ENCODE data around the gene SMARCAL1. TPM values are rescaled to one million over a fixed set of nuclear protein-coding genes. Genes with fewer than 3 reads are reported as not detected.

The SMARCAL1 gene
- total RNA-seq = 28.0 and 29.1 TPM in 2 replicates

- H3K9me3 Mint-ChIP-seq = no peaks in the 10 kb centered on the region
- intact Hi-C loops (cut with micrococcal nuclease) = loop anchor here (1.0 to 10.0 kb wide), 13 partner anchors 40 to 1603 kb away; partner anchors contain the start of genes ATIC, BARD1, MARCHF4 and MREG
- peak; percentile 97 for DNase-seq (ENCODE audit: low spot score)
- peak within 1 kb of the TSS; percentile 89 for H3K27ac Mint-ChIP-seq
- peak within 1 kb of the TSS; percentile 99 for H3K4me3 Mint-ChIP-seq
- no peaks in the 10 kb centered on the region for H3K27me3 Mint-ChIP-seq (ENCODE audit: insufficient read depth)
- H3K36me3 Mint-ChIP-seq (ENCODE audit: low read depth) = peaks cover 20% of the 10 kb centered on the region
- peaks cover 19% of the 10 kb centered on the region for H3K4me1 Mint-ChIP-seq (ENCODE audit: low read depth)
Measured at GRCh38 chr2:216412022-216412999, at the start of gene SMARCAL1. SMARCAL1 (plus strand) TSS chr2:216412484; CDS start chr2:216414705, 2,221 bp downstream.

GRCh38 chr2:216362730-216363129, 49.6 kb upstream of the SMARCAL1 start:
- H3K27me3 Mint-ChIP-seq (ENCODE audit: insufficient read depth) = peaks cover 27% of the 10 kb centered on the region

GRCh38 chr2:216363221-216363620, 49.1 kb upstream of the SMARCAL1 start:
- Mint-ChIP-seq H3K27me3 (ENCODE audit: insufficient read depth) (peaks cover 25% of the 10 kb centered on the region), H3K4me3 (no peak overlapping the region), H3K9me3 (no peaks in the 10 kb centered on the region)

More at GRCh38 chr2:216362730-216363129, 49.6 kb upstream of the SMARCAL1 start:
- Mint-ChIP-seq H3K27ac (no peak overlapping the region), H3K4me3 (no peak overlapping the region), H3K36me3 (ENCODE audit: low read depth) (no peaks in the 10 kb centered on the region), H3K9me3 (no peaks in the 10 kb centered on the region), H3K4me1 (ENCODE audit: low read depth) (no peaks in the 10 kb centered on the region)
- intact Hi-C loops (cut with micrococcal nuclease) = no loop called here
- no peak for DNase-seq (ENCODE audit: low spot score)

GRCh38 chr2:216365518-216365917, 46.8 kb upstream of the SMARCAL1 start:
- Mint-ChIP-seq H3K27me3 (ENCODE audit: insufficient read depth) (peaks cover 24% of the 10 kb centered on the region), H3K4me1 (ENCODE audit: low read depth) (no peaks in the 10 kb centered on the region), H3K27ac (no peak overlapping the region), H3K4me3 (no peak overlapping the region), H3K9me3 (no peaks in the 10 kb centered on the region), H3K36me3 (ENCODE audit: low read depth) (no peaks in the 10 kb centered on the region)
- intact Hi-C loops (cut with micrococcal nuclease) = no loop called here
- no peak for DNase-seq (ENCODE audit: low spot score)

More at GRCh38 chr2:216363221-216363620, 49.1 kb upstream of the SMARCAL1 start:
- no peak for DNase-seq (ENCODE audit: low spot score)
- intact Hi-C loops (cut with micrococcal nuclease) = no loop called here
- H3K4me1 Mint-ChIP-seq (ENCODE audit: low read depth) = no peaks in the 10 kb centered on the region
- H3K27ac Mint-ChIP-seq = no peak overlapping the region
- no peaks in the 10 kb centered on the region for H3K36me3 Mint-ChIP-seq (ENCODE audit: low read depth)

- Mint-ChIP-seq H3K4me3 (no peak overlapping the region), H3K9me3 (no peaks in the 10 kb centered on the region), H3K27me3 (ENCODE audit: insufficient read depth) (peaks cover 28% of the 10 kb centered on the region), H3K36me3 (ENCODE audit: low read depth) (no peaks in the 10 kb centered on the region), H3K4me1 (ENCODE audit: low read depth) (no peaks in the 10 kb centered on the region), H3K27ac (no peak overlapping the region)
- intact Hi-C loops (cut with micrococcal nuclease) = no loop called here
- DNase-seq (ENCODE audit: low spot score) = no peak
Measured at GRCh38 chr2:216366777-216367471, 45.4 kb upstream of the SMARCAL1 start.

GRCh38 chr2:216369821-216370220, 42.5 kb upstream of the SMARCAL1 start:
- H3K36me3 Mint-ChIP-seq (ENCODE audit: low read depth) = no peaks in the 10 kb centered on the region
- intact Hi-C loops (cut with micrococcal nuclease) = no loop called here
- H3K27me3 Mint-ChIP-seq (ENCODE audit: insufficient read depth) = peaks cover 48% of the 10 kb centered on the region
- no peak for DNase-seq (ENCODE audit: low spot score)
- H3K27ac Mint-ChIP-seq = peak overlapping the region; percentile 8
- H3K9me3 Mint-ChIP-seq = no peaks in the 10 kb centered on the region
- no peaks in the 10 kb centered on the region for H3K4me1 Mint-ChIP-seq (ENCODE audit: low read depth)
- H3K4me3 Mint-ChIP-seq = no peak overlapping the region

GRCh38 chr2:216370961-216371712, 41.1 kb upstream of the SMARCAL1 start:
- Mint-ChIP-seq H3K36me3 (ENCODE audit: low read depth) (no peaks in the 10 kb centered on the region), H3K4me3 (no peak overlapping the region), H3K4me1 (ENCODE audit: low read depth) (no peaks in the 10 kb centered on the region), H3K27me3 (ENCODE audit: insufficient read depth) (peaks cover 44% of the 10 kb centered on the region), H3K9me3 (no peaks in the 10 kb centered on the region), H3K27ac (no peak overlapping the region)
- DNase-seq (ENCODE audit: low spot score) = no peak
- intact Hi-C loops (cut with micrococcal nuclease) = no loop called here

GRCh38 chr2:216371721-216372702, 40.3 kb upstream of the SMARCAL1 start, which contains the start of gene MARCHF4:
MARCHF4 (minus strand) TSS chr2:216372483; CDS start chr2:216370260, 2,223 bp downstream.
- Mint-ChIP-seq H3K9me3 (no peaks in the 10 kb centered on the region), H3K36me3 (ENCODE audit: low read depth) (no peaks in the 10 kb centered on the region), H3K27ac (no peak within 1 kb of the TSS), H3K4me1 (ENCODE audit: low read depth) (no peaks in the 10 kb centered on the region), H3K27me3 (ENCODE audit: insufficient read depth) (peaks cover 46% of the 10 kb centered on the region), H3K4me3 (no peak within 1 kb of the TSS)
- intact Hi-C loops (cut with micrococcal nuclease) = loop anchor here (1.0 kb wide), 1 partner anchor 40 kb away; the partner anchor contains the start of gene SMARCAL1
- DNase-seq (ENCODE audit: low spot score) = peak; percentile 51

- Mint-ChIP-seq H3K4me3 (no peak overlapping the region), H3K27ac (no peak overlapping the region), H3K9me3 (no peaks in the 10 kb centered on the region), H3K4me1 (ENCODE audit: low read depth) (no peaks in the 10 kb centered on the region), H3K27me3 (ENCODE audit: insufficient read depth) (peaks cover 44% of the 10 kb centered on the region), H3K36me3 (ENCODE audit: low read depth) (no peaks in the 10 kb centered on the region)
- DNase-seq (ENCODE audit: low spot score) = no peak
- intact Hi-C loops (cut with micrococcal nuclease) = loop anchor here (1.0 kb wide), 1 partner anchor 39 kb away; the partner anchor contains the start of gene SMARCAL1
Measured at GRCh38 chr2:216372761-216373291, 39.5 kb upstream of the SMARCAL1 start.

GRCh38 chr2:216373896-216374295, 38.4 kb upstream of the SMARCAL1 start:
- Mint-ChIP-seq H3K27me3 (ENCODE audit: insufficient read depth) (peaks cover 40% of the 10 kb centered on the region), H3K4me1 (ENCODE audit: low read depth) (no peaks in the 10 kb centered on the region), H3K4me3 (no peak overlapping the region), H3K27ac (no peak overlapping the region), H3K9me3 (no peaks in the 10 kb centered on the region), H3K36me3 (ENCODE audit: low read depth) (no peaks in the 10 kb centered on the region)
- intact Hi-C loops (cut with micrococcal nuclease) = no loop called here
- no peak for DNase-seq (ENCODE audit: low spot score)

GRCh38 chr2:216375286-216375685, 37.0 kb upstream of the SMARCAL1 start:
- no peak for DNase-seq (ENCODE audit: low spot score)
- Mint-ChIP-seq H3K9me3 (no peaks in the 10 kb centered on the region), H3K4me3 (no peak overlapping the region), H3K36me3 (ENCODE audit: low read depth) (no peaks in the 10 kb centered on the region), H3K27me3 (ENCODE audit: insufficient read depth) (peaks cover 35% of the 10 kb centered on the region), H3K27ac (no peak overlapping the region), H3K4me1 (ENCODE audit: low read depth) (no peaks in the 10 kb centered on the region)
- intact Hi-C loops (cut with micrococcal nuclease) = no loop called here
